HepG2 (cell line): Measurements from ENCODE around the gene OCSTAMP. TPM values are rescaled to one million over a fixed set of nuclear protein-coding genes. Genes with fewer than 3 reads are reported as not detected.

Experiments used
- CBX2 ChIP-seq, 2 experiments: fragments of 200-600 bp in 1 of 2; sonication (generic); formaldehyde crosslinking in 1 of 2; IDR thresholded peaks; 2 replicates each; pipeline versions ENCODE4 v1.7.0 to v1.8.1; 2018 to 2022; ENCODE audit warnings: low read depth in 2 of 2, low read length in 1 of 2, mild to moderate bottlenecking in 1 of 2, missing genetic modification reagents in 1 of 2
- GABPB1 ChIP-seq: IDR thresholded peaks from 2 replicates; pipeline ENCODE4 v1.6.1; 2016; ENCODE audit warnings: mild to moderate bottlenecking, missing genetic modification reagents, moderate library complexity, missing compliant biosample characterization
- HMG20B ChIP-seq: conservative IDR thresholded peaks from 2 replicates; pipeline ENCODE4 v1.6.1; 2016; ENCODE audit warnings: missing genetic modification reagents, missing compliant biosample characterization
- HOXA3 ChIP-seq: sonication (generic); formaldehyde crosslinking; IDR thresholded peaks from 2 replicates; pipeline ENCODE4 v1.5.0; 2020; ENCODE audit warnings: missing genetic modification reagents
- MED8 ChIP-seq: sonication (generic); formaldehyde crosslinking; IDR thresholded peaks from 2 replicates; pipeline ENCODE4 v1.8.1; 2023; ENCODE audit warnings: mild to moderate bottlenecking, missing genetic modification reagents; ENCODE audit not compliant: insufficient replicate concordance
- NFE2L1 ChIP-seq: sonication (generic); formaldehyde crosslinking; IDR thresholded peaks from 2 replicates; pipeline ENCODE4 v1.4.0; 2020; ENCODE audit warnings: missing genetic modification reagents, mild to moderate bottlenecking, borderline replicate concordance
- PRMT3 ChIP-seq: sonication (generic); formaldehyde crosslinking; IDR thresholded peaks from 2 replicates; pipeline ENCODE4 v1.8.1; 2022; ENCODE audit warnings: low read depth, mild to moderate bottlenecking, moderate library complexity, missing genetic modification reagents, borderline replicate concordance
- SATB2 ChIP-seq: sonication (generic); formaldehyde crosslinking; IDR thresholded peaks from 2 replicates; pipeline ENCODE4 v1.5.0; 2020; ENCODE audit warnings: missing genetic modification reagents
- SPEN ChIP-seq: sonication (generic); formaldehyde crosslinking; IDR thresholded peaks from 2 replicates; pipeline ENCODE4 v1.5.1; 2020; ENCODE audit warnings: low read depth, mild to moderate bottlenecking, missing genetic modification reagents
- TGIF2 ChIP-seq: IDR thresholded peaks from 2 replicates; pipeline ENCODE4 v1.6.1; 2016; ENCODE audit warnings: control low read depth, missing compliant biosample characterization
- U2AF1 ChIP-seq: fragments of 200-400 bp; formaldehyde crosslinking; optimal IDR thresholded peaks from 2 replicates; pipeline ENCODE3; 2017; ENCODE audit warnings: mild to moderate bottlenecking, low read depth, low read length
- ZBTB42 ChIP-seq: sonication (generic); formaldehyde crosslinking; IDR thresholded peaks from 2 replicates; pipeline ENCODE4 v1.5.0; 2020; ENCODE audit warnings: mild to moderate bottlenecking, missing genetic modification reagents
- ZC3H4 ChIP-seq: sonication (generic); formaldehyde crosslinking; IDR thresholded peaks from 2 replicates; pipeline ENCODE4 v1.4.0; 2020; ENCODE audit warnings: missing genetic modification reagents, borderline replicate concordance
- ZFX ChIP-seq: sonication (generic); formaldehyde crosslinking; IDR thresholded peaks from 2 replicates; pipeline ENCODE4 v1.4.0; 2020; ENCODE audit warnings: mild to moderate bottlenecking, low read depth, missing genetic modification reagents, moderate library complexity
- ZFY ChIP-seq: sonication (generic); formaldehyde crosslinking; IDR thresholded peaks from 2 replicates; pipeline ENCODE4 v1.4.0; 2020; ENCODE audit warnings: missing genetic modification reagents
- ZNF124 ChIP-seq: sonication (generic); formaldehyde crosslinking; IDR thresholded peaks from 2 replicates; pipeline ENCODE4 v1.4.0; 2020; ENCODE audit warnings: missing genetic modification reagents
- ZNF280B ChIP-seq: sonication (generic); formaldehyde crosslinking; IDR thresholded peaks from 2 replicates; pipeline ENCODE4 v1.5.0; 2020; ENCODE audit warnings: missing genetic modification reagents, mild to moderate bottlenecking, borderline replicate concordance
- ZNF337 ChIP-seq: sonication (generic); formaldehyde crosslinking; IDR thresholded peaks from 2 replicates; pipeline ENCODE4 v1.5.1; 2020; ENCODE audit warnings: missing genetic modification reagents, low read depth, mild to moderate bottlenecking, borderline replicate concordance
- ZNF432 ChIP-seq: sonication (generic); formaldehyde crosslinking; IDR thresholded peaks from 2 replicates; pipeline ENCODE4 v1.5.0; 2020; ENCODE audit warnings: missing genetic modification reagents, mild to moderate bottlenecking, borderline replicate concordance
- ZNF446 ChIP-seq: sonication (generic); formaldehyde crosslinking; IDR thresholded peaks from 2 replicates; pipeline ENCODE4 v1.5.0; 2020; ENCODE audit warnings: mild to moderate bottlenecking, missing genetic modification reagents
- ZNF567 ChIP-seq: sonication (generic); formaldehyde crosslinking; IDR thresholded peaks from 2 replicates; pipeline ENCODE4 v1.8.1; 2023; ENCODE audit warnings: mild to moderate bottlenecking, missing genetic modification reagents, borderline replicate concordance
- ZNF569 ChIP-seq: sonication (generic); formaldehyde crosslinking; IDR thresholded peaks from 2 replicates; pipeline ENCODE4 v1.5.0; 2020; ENCODE audit warnings: mild to moderate bottlenecking, missing genetic modification reagents, moderate library complexity, borderline replicate concordance
- ZNF776 ChIP-seq: sonication (generic); formaldehyde crosslinking; IDR thresholded peaks from 2 replicates; pipeline ENCODE4 v1.4.0; 2020; ENCODE audit warnings: mild to moderate bottlenecking, missing genetic modification reagents
- polyA plus RNA-seq, 8 experiments: library from polyadenylated mRNA; depleted of rRNA in 3 of 8; stranded (reverse) in 7 of 8; unstranded in 1 of 8; fragments of >200 nt; fragmentation: Illumina TruSeq in 4 of 8; extraction: Trizol in 4 of 8; gene quantifications; 2 replicates each; pipeline versions ENCODE4 v1.2.1 to v1.2.3, GENCODE V29; 2011 to 2016; ENCODE audit warnings: low read depth in 4 of 8, missing spikeins in 1 of 8, mixed read lengths in 1 of 8; ENCODE audit not compliant: insufficient read depth in 1 of 8
- total RNA-seq, 5 experiments: library from RNA; depleted of rRNA; stranded (reverse); fragments of >200 nt; fragmentation: Illumina TruSeq; extraction: Trizol; gene quantifications; 2 replicates each; pipeline ENCODE4 v1.2.3, GENCODE V29; 2016; ENCODE audit warnings: low read depth in 1 of 5
- TF ChIP-seq, protein P1 (sequence below): sonication (generic); formaldehyde crosslinking; IDR thresholded peaks from 2 replicates; pipeline ENCODE4 v1.5.0; 2020; ENCODE audit warnings: missing genetic modification reagents
- TF ChIP-seq, protein P2 (sequence below): sonication (generic); formaldehyde crosslinking; IDR thresholded peaks from 2 replicates; pipeline ENCODE4 v1.5.0; 2020; ENCODE audit warnings: mild to moderate bottlenecking, missing genetic modification reagents

OCSTAMP gene
- total and polyA plus RNA-seq, 2 of the 13 experiments (the other 11 are each of a cell fraction or from before 2014, with no cell fraction given) = not detected

DNA sequence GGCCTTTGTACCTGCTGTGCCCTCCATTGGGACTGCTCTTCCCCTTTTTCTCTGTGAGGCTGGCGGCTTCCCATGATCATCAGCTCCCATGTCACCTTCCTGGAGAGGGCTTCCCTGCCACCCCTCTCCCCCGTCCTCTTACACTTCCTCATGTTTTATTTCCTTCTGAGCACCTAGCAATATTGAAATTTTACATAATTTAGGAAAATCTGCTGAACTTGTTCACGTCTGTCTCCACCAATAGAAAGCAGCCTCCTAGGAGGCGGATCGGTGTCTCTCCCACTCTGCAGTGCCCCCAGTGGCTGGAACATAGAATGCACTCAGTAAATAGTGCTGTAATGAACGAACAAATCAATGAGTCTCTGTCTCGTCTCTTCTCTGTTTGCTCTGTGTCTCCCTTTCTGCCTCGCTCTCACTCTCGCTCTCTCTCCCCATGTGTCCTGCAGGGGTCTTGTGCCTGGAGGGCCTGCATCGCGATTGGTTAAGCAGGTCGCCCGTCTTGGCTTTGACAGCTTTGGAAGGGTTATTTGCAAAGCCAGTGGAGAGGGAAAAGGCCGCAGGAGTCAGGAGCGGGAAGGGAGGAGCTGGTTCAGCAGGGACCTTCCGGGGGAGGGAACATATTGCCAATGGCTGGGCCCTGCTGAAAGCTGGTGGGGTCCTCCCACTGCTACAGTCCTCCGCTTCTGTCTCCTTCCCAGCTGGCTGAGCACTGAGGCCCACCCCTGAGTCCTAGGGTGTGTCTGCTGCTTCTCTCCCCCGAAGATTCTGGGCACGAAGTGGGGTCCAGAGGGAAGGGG lies 12.1 kb upstream of the OCSTAMP start (continued):
- TF ChIP-seq NFE2L1 (CRISPR knock-in tag) = no peak
- peak; percentile 83 for TF ChIP-seq ZFX (CRISPR knock-in tag)
- no peak for TF ChIP-seq CBX2 (IDR thresholded peaks at IDR 0.05; ENCODE audit: low read depth, low read length)
- no peak for TF ChIP-seq CBX2 (CRISPR knock-in tag; IDR thresholded peaks at IDR 0.05; ENCODE audit: low read depth)
- peak; percentile 37; the same call in 1 of the 2 replicates for TF ChIP-seq SPEN
- TF ChIP-seq GABPB1 = peak; percentile 52
- no peak for TF ChIP-seq ZNF776
- TF ChIP-seq ZBTB42 (CRISPR knock-in tag) = no peak
- TF ChIP-seq MED8 (CRISPR knock-in tag) = no peak
- TF ChIP-seq ZNF337 (CRISPR knock-in tag) = no peak
- peak; percentile 45; the same call in 1 of the 2 replicates for TF ChIP-seq ZFY (CRISPR knock-in tag)
- no peak for TF ChIP-seq U2AF1
- TF ChIP-seq, protein P1, sequence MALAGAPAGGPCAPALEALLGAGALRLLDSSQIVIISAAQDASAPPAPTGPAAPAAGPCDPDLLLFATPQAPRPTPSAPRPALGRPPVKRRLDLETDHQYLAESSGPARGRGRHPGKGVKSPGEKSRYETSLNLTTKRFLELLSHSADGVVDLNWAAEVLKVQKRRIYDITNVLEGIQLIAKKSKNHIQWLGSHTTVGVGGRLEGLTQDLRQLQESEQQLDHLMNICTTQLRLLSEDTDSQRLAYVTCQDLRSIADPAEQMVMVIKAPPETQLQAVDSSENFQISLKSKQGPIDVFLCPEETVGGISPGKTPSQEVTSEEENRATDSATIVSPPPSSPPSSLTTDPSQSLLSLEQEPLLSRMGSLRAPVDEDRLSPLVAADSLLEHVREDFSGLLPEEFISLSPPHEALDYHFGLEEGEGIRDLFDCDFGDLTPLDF = no peak
- TF ChIP-seq PRMT3 = no peak
- TF ChIP-seq ZNF446 (CRISPR knock-in tag) = no peak
- TF ChIP-seq HMG20B = peak; percentile 14; the same call in 1 of the 2 replicates
- peak; percentile 78 for TF ChIP-seq ZNF280B (CRISPR knock-in tag)
- TF ChIP-seq ZNF124 (CRISPR knock-in tag) = no peak
- TF ChIP-seq ZC3H4 (CRISPR knock-in tag) = no peak; the same call in 1 of the 2 replicates
- no peak for TF ChIP-seq SATB2 (CRISPR knock-in tag)
- 0 out of 2 replicates have a peak, but pooled peaks have one; percentile 17 for TF ChIP-seq TGIF2 (CRISPR knock-in tag)
- TF ChIP-seq, protein P2, sequence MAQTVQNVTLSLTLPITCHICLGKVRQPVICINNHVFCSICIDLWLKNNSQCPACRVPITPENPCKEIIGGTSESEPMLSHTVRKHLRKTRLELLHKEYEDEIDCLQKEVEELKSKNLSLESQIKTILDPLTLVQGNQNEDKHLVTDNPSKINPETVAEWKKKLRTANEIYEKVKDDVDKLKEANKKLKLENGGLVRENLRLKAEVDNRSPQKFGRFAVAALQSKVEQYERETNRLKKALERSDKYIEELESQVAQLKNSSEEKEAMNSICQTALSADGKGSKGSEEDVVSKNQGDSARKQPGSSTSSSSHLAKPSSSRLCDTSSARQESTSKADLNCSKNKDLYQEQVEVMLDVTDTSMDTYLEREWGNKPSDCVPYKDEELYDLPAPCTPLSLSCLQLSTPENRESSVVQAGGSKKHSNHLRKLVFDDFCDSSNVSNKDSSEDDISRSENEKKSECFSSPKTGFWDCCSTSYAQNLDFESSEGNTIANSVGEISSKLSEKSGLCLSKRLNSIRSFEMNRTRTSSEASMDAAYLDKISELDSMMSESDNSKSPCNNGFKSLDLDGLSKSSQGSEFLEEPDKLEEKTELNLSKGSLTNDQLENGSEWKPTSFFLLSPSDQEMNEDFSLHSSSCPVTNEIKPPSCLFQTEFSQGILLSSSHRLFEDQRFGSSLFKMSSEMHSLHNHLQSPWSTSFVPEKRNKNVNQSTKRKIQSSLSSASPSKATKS (CRISPR knock-in tag) = no peak
- no peak for TF ChIP-seq ZNF432 (CRISPR knock-in tag)
- TF ChIP-seq ZNF569 = no peak
- no peak; the same call in 1 of the 2 replicates for TF ChIP-seq ZNF567 (CRISPR knock-in tag)
- peak; percentile 73 for TF ChIP-seq HOXA3 (CRISPR knock-in tag)
